Spleen (tissue), 11 donors: ENCODE data around the gene POLG. TPM values are rescaled to one million over a fixed set of nuclear protein-coding genes. Genes with fewer than 3 reads are reported as not detected.

ENCODE experiments used
- DNase-seq: peaks from one replicate; pipeline ENCODE4 v3.0.0-alpha.2; 2020
- H3K27ac ChIP-seq, 8 donors: fragments of 200-600 bp; sonication (generic) in 7 of 8; 1 replicate in 4 of 8; 2 replicates in 4 of 8; pipeline versions ENCODE4 v1.5.0 to v1.8.0; 2016 to 2021; ENCODE audit warnings: inconsistent platforms in 4 of 8, mild to moderate bottlenecking in 4 of 8, moderate library complexity in 1 of 8
- H3K27me3 ChIP-seq, 7 donors: fragments of 200-600 bp; sonication (generic) in 6 of 7; replicated peaks in 1 of 7; 1 replicate in 4 of 7; 2 replicates in 3 of 7; pipeline versions ENCODE4 v1.5.0 to v1.8.0; 2016 to 2021; ENCODE audit warnings: inconsistent platforms in 3 of 7, mild to moderate bottlenecking in 1 of 7
- H3K36me3 ChIP-seq, 6 donors: fragments of 200-600 bp; sonication (generic) in 5 of 6; 1 replicate in 4 of 6; 2 replicates in 2 of 6; pipeline versions ENCODE4 v1.5.0 to v1.8.0; 2016 to 2021; ENCODE audit warnings: inconsistent platforms in 2 of 6
- H3K4me1 ChIP-seq, 6 donors: fragments of 200-600 bp; sonication (generic) in 5 of 6; 1 replicate in 3 of 6; 2 replicates in 3 of 6; pipeline versions ENCODE4 v1.5.0 to v1.8.0; 2016 to 2021; ENCODE audit warnings: inconsistent platforms in 3 of 6
- H3K4me3 ChIP-seq, 8 donors: fragments of 200-600 bp; sonication (generic) in 7 of 8; 1 replicate in 4 of 8; 2 replicates in 4 of 8; pipeline versions ENCODE4 v1.5.0 to v1.8.0; 2016 to 2021; ENCODE audit warnings: inconsistent platforms in 4 of 8, mild to moderate bottlenecking in 4 of 8, moderate library complexity in 2 of 8
- H3K9me3 ChIP-seq, 8 donors: fragments of 200-600 bp; sonication (generic) in 7 of 8; 1 replicate in 4 of 8; 2 replicates in 4 of 8; pipeline versions ENCODE4 v1.5.0 to v1.8.0; 2016 to 2021; ENCODE audit warnings: inconsistent platforms in 4 of 8
- CTCF ChIP-seq, 11 experiments: fragments of 200-600 bp in 7 of 11; fragments of 450-650 bp in 4 of 11; sonication (generic) in 4 of 11; IDR thresholded peaks in 8 of 11; conservative IDR thresholded peaks in 3 of 11; 1 replicate in 7 of 11; 2 replicates in 4 of 11; pipeline versions ENCODE4 v1.4.0 to v1.8.0; 2016 to 2021; ENCODE audit warnings: antibody characterized with exemption in 11 of 11, inconsistent platforms in 4 of 11, mild to moderate bottlenecking in 1 of 11
- POLR2A ChIP-seq, 3 donors: fragments of 450-650 bp; IDR thresholded peaks; one replicate each; pipeline ENCODE4 v1.5.1; 2017; ENCODE audit warnings: antibody characterized with exemption in 3 of 3, mild to moderate bottlenecking in 1 of 3
- POLR2AphosphoS5 ChIP-seq, 3 donors: sonication (generic); formaldehyde crosslinking; IDR thresholded peaks; one replicate each; pipeline ENCODE4 v1.5.1; 2017; ENCODE audit warnings: antibody characterized with exemption in 3 of 3
- WGBS, 5 donors: extraction: QIAGEN DNeasy Blood & Tissue Kit in 3 of 5; methylation state at CpG; one replicate each; pipeline versions ENCODE4 v1.1.5 to v1.1.7; 2013 to 2018; 5-methylcytosine and 5-hydroxymethylcytosine counted together
- intact Hi-C: fragments of 100-400 bp; cut with DNase I; formaldehyde crosslinking; loops from one replicate; pipeline ENCODE4 v1.15.0; 2023; ENCODE audit warnings: low total_unique reads
- polyA plus RNA-seq, 3 donors: library from polyadenylated mRNA; stranded (reverse); fragments of 200-250 nt; gene quantifications; one replicate each; pipeline ENCODE4 v1.2.1, GENCODE V29; 2013
- total RNA-seq, 7 donors: library from RNA; depleted of rRNA in 3 of 7; stranded (reverse); fragments of >200 nt in 3 of 7; fragmentation: NEBNext Ultra II Directional in 4 of 7; extraction: Animal tissue kit (Norgen Biotek cat#: 25700) in 4 of 7; gene quantifications; one replicate each; pipeline versions ENCODE4 v1.1.0 to v1.2.1, GENCODE V29; 2016 to 2021
- donor health status: healthy with polysubstance abuse.
- donor health status: DM: no; HTN: no; CAD: no; lungs with moderate emphysema.
- donor health status: DM: no; HTN: no; CAD: no.
- donor health status: Bipolar disorder and iron deficiency.
- donor health status: healthy.
- donor health status: DM: no; HTN: no; CAD: no.
- donor health status: DM: yes; HTN: yes; CAD: no.

POLG gene
- total and polyA plus RNA-seq, 10 donors, result 38.3 to 105 (median 68.3) TPM

GRCh38 chr15:89376388-89376787 is 41.8 kb upstream of the POLG start:
- WGBS, 5 donors, result 30 to 54% (median 43%) methylated on average over 2 of the region's 2 CpGs

GRCh38 chr15:89375093-89376005 is 40.7 kb upstream of the POLG start:
- intact Hi-C loops, result no loop called here

More at GRCh38 chr15:89376388-89376787, 41.8 kb upstream of the POLG start:
- intact Hi-C loops, result no loop called here
- H3K4me3 ChIP-seq, result no peak overlapping the region
- no peaks in the 10 kb centered on the region for H3K9me3 ChIP-seq
- H3K4me1 ChIP-seq, result peaks cover 8 to 32% (median 26%) of the 10 kb centered on the region in 6 donors
- H3K27me3 ChIP-seq, result peaks cover 9 to 100% (median 97%) of the 10 kb centered on the region in 7 donors
- no peak overlapping the region for H3K27ac ChIP-seq
- H3K36me3 ChIP-seq, result no peaks in the 10 kb centered on the region
- TF ChIP-seq CTCF (IDR thresholded peaks at IDR 0.05 in 8 of 11, conservative IDR thresholded peaks at IDR 0.05 in 3 of 11) (no peak), POLR2AphosphoS5 (IDR thresholded peaks at IDR 0.05) (no peak), POLR2A (IDR thresholded peaks at IDR 0.05) (no peak)
- no peak for DNase-seq

GRCh38 chr15:89374086-89374981 is 39.7 kb upstream of the POLG start:
- no peaks in the 10 kb centered on the region for H3K9me3 ChIP-seq
- no peaks in the 10 kb centered on the region for H3K36me3 ChIP-seq
- H3K27ac ChIP-seq, result no peak overlapping the region
- peaks cover 11 to 45% (median 34%) of the 10 kb centered on the region in 6 donors for H3K4me1 ChIP-seq
- no peak for TF ChIP-seq CTCF (IDR thresholded peaks at IDR 0.05 in 8 of 11, conservative IDR thresholded peaks at IDR 0.05 in 3 of 11)
- TF ChIP-seq POLR2A (IDR thresholded peaks at IDR 0.05), result no peak
- TF ChIP-seq POLR2AphosphoS5 (IDR thresholded peaks at IDR 0.05), result no peak
- DNase-seq, result no peak
- WGBS, 5 donors, result 19 to 24% (median 22%) methylated on average over 14 of the region's 14 CpGs
- intact Hi-C loops, result no loop called here
- peaks cover 14 to 100% (median 97%) of the 10 kb centered on the region in 7 donors for H3K27me3 ChIP-seq
- no peak overlapping the region for H3K4me3 ChIP-seq

More at GRCh38 chr15:89375093-89376005, 40.7 kb upstream of the POLG start:
- TF ChIP-seq CTCF (IDR thresholded peaks at IDR 0.05 in 8 of 11, conservative IDR thresholded peaks at IDR 0.05 in 3 of 11), result no peak
- TF ChIP-seq POLR2AphosphoS5 (IDR thresholded peaks at IDR 0.05), result no peak
- no peak for TF ChIP-seq POLR2A (IDR thresholded peaks at IDR 0.05)
- Histone ChIP-seq H3K36me3 (no peaks in the 10 kb centered on the region), H3K9me3 (no peaks in the 10 kb centered on the region), H3K4me1 (peaks cover 11 to 42% (median 36%) of the 10 kb centered on the region in 6 donors), H3K27ac (no peak overlapping the region), H3K27me3 (peaks cover 14 to 100% (median 97%) of the 10 kb centered on the region in 7 donors), H3K4me3 (no peak overlapping the region)
- 5 to 11% (median 6%) methylated on average over 9 of the region's 9 CpGs for WGBS, 5 donors
- no peak for DNase-seq
